Measurements from ENCODE around the gene POLR3H. TPM values are rescaled to one million over a fixed set of nuclear protein-coding genes. Genes with fewer than 3 reads are reported as not detected.

Gene POLR3H
- total and polyA plus RNA-seq, 7 donors, result 13.1 to 28.6 (median 18.4) TPM

DNA sequence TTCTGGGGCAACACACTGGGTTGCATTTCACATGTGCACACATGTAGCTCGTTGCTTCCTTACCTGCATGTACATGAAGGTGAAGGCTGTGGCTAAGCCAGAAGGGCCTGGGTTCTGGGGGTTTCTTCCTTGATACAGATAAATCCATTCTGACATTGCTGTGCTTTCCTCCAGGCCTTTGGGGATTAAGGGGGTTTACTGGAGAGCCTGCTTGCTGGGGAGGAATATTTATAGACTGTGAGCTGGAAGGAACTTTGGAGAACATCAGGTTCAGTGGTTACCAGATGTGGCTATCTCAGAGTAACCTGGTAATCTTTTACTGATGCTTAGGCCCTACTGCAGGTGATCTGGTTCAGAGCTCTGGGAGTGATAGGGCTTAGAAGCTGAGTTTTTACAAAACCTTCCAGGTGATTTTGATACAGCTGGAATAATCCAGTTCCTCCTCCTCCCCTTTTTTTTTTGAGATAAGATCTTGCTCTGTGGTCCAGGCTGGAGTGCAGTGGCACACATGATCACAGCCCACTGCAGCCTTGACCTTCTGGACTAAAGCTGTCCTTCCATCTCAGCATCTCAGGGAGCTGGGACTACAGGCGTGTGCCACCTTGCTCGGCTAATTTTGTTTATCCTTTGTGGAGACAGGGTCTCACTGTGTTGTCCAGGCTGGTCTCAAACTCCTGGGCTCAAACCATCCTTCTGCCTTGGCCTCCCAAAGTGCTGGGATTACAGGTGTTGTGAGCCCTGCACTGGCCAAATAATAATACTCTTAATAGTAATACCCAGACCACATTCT is 55.5 kb downstream of the POLR3H start:
- Histone ChIP-seq H3K36me3 (ENCODE audit: insufficient read depth in 1 of 2, low read depth in 1 of 2) (peaks cover 0 to 2% of the 10 kb centered on the region in 2 donors), H3K4me3 (no peak overlapping the region), H3K4me1 (peaks cover 71% of the 10 kb centered on the region), H3K27me3 (ENCODE audit: insufficient read depth in 3 of 3, low read length in 2 of 3) (no peaks in the 10 kb centered on the region), H3K9me3 (no peaks in the 10 kb centered on the region), H3K27ac (peak overlapping the region; percentile 63)
- DNase-seq (no peak), ATAC-seq (peak in 2 of 4 donors; percentile 43 to 62)
- TF ChIP-seq, protein P1, sequence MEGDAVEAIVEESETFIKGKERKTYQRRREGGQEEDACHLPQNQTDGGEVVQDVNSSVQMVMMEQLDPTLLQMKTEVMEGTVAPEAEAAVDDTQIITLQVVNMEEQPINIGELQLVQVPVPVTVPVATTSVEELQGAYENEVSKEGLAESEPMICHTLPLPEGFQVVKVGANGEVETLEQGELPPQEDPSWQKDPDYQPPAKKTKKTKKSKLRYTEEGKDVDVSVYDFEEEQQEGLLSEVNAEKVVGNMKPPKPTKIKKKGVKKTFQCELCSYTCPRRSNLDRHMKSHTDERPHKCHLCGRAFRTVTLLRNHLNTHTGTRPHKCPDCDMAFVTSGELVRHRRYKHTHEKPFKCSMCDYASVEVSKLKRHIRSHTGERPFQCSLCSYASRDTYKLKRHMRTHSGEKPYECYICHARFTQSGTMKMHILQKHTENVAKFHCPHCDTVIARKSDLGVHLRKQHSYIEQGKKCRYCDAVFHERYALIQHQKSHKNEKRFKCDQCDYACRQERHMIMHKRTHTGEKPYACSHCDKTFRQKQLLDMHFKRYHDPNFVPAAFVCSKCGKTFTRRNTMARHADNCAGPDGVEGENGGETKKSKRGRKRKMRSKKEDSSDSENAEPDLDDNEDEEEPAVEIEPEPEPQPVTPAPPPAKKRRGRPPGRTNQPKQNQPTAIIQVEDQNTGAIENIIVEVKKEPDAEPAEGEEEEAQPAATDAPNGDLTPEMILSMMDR (IDR thresholded peaks at IDR 0.05), result no peak
- intact Hi-C loops (cut with DNase I), result no loop called here
- 63 to 69% (median 65%) methylated on average over 3 of the region's 3 CpGs for WGBS, 3 donors

DNA sequence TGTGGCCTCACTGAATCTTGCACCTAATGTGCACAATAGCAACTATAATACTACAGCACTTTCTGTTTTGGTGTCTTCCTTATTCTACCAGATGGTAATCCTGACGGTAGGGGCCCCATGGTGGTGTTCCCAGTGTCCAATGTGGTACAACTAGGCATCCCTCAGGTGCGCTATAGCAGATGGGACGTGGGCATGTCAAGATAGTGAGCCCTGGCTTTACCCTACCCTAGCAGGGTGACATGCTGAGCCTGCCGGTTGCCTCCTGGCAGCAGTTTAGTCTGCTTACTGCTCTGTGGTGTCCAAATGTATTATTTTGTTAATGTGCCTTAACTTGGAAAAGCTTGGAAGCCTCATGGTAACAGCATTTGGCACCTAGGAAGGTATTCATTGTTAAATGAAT is 56.2 kb downstream of the POLR3H start:
- Histone ChIP-seq H3K4me1 (peaks cover 71% of the 10 kb centered on the region), H3K27ac (peak overlapping the region; percentile 63)

DNA sequence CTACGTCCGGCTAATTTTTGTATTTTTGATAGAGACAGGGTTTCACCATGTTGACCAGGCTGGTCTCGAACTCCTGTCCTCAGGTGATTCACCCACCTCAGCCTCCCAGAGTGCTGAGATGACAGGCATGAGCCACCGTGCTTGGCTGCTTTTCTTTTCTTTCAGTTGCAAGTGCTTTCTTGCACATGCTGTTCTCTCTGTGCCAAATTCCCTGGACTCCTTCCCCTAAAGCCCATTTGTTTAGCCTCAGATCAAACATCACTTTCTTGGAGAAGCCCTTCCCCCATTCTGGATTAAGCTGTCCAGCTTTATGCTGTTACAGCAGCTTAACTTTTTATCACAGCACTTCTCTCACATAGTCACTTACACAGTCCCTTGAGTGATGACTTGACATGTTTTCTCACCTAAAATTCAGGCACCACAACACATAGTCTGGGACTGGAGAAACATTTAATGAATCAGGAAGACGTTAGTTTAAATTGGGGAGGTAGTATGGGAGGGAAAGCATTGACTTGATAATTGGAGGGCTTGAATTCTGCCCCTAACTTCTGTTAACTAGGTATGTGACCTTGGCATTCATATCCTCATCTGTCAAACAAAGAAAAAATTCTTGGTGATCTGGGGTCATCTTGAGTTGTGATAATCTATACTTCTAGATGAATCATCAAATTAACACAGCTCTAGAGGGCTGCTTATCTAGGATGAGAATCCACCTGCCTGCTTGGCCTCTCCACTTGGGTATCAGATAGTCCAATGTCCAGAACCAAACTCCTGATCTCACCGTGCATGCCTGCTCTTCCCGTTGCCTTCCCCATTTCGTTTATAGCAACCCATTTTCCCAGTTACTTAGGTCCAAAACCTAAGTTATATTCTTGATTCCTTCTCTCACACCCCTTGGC is 57.0 kb downstream of the POLR3H start:
- H3K4me1 ChIP-seq, result peaks cover 79% of the 10 kb centered on the region
- H3K9me3 ChIP-seq, result no peaks in the 10 kb centered on the region
- intact Hi-C loops (cut with DNase I), result no loop called here
- ATAC-seq (peak in 3 of 4 donors; percentile 24 to 54 (median 30)), DNase-seq (no peak)
- H3K4me3 ChIP-seq, result no peak overlapping the region
- peaks cover 0 to 2% of the 10 kb centered on the region in 2 donors for H3K36me3 ChIP-seq (ENCODE audit: insufficient read depth in 1 of 2, low read depth in 1 of 2)
- 44 to 62% (median 50%) methylated on average over 8 of the region's 8 CpGs for WGBS, 3 donors
- H3K27me3 ChIP-seq (ENCODE audit: insufficient read depth in 3 of 3, low read length in 2 of 3), result no peaks in the 10 kb centered on the region
- H3K27ac ChIP-seq, result peak overlapping the region; percentile 63
- TF ChIP-seq, protein P1 (IDR thresholded peaks at IDR 0.05), result no peak

More for the DNA sequence above, 56.2 kb downstream of the POLR3H start:
- H3K36me3 ChIP-seq (ENCODE audit: insufficient read depth in 1 of 2, low read depth in 1 of 2), result peaks cover 0 to 2% of the 10 kb centered on the region in 2 donors
- no peak overlapping the region for H3K4me3 ChIP-seq
- DNase-seq, result no peak
- intact Hi-C loops (cut with DNase I), result no loop called here
- no peaks in the 10 kb centered on the region for H3K9me3 ChIP-seq
- ATAC-seq, result no peak
- 49 to 60% (median 51%) methylated on average over 4 of the region's 4 CpGs for WGBS, 3 donors
- H3K27me3 ChIP-seq (ENCODE audit: insufficient read depth in 3 of 3, low read length in 2 of 3), result no peaks in the 10 kb centered on the region
- TF ChIP-seq, protein P1 (IDR thresholded peaks at IDR 0.05), result no peak

DNA sequence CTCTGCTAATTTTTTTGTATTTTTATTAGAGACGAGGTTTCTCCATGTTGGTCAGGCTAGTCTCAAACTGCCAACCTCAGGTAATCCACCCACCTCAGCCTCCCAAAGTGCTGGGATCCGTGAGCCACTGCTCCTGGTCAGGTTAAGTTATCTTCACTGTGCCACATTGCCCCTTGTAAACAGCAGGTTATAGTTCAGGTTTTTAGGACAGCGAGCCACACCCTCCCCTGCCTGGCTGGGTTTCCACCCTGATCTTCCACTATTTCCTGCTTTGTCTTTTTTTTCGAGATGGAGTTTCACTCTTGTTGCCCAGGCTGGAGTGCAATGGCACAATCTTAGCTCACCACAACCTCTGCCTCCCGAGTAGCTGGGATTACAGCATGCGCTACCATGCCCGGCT is 59.2 kb downstream of the POLR3H start:
- TF ChIP-seq, protein P1 (IDR thresholded peaks at IDR 0.05), result no peak
- Histone ChIP-seq H3K36me3 (ENCODE audit: insufficient read depth in 1 of 2, low read depth in 1 of 2) (peaks cover 0 to 2% of the 10 kb centered on the region in 2 donors), H3K4me1 (peaks cover 87% of the 10 kb centered on the region), H3K27ac (peak overlapping the region; percentile 89), H3K9me3 (no peaks in the 10 kb centered on the region), H3K27me3 (ENCODE audit: insufficient read depth in 3 of 3, low read length in 2 of 3) (no peaks in the 10 kb centered on the region), H3K4me3 (no peak overlapping the region)
- DNase-seq, result peak in 1 of 2 donors; percentile 23
- 59 to 71% (median 62%) methylated on average over 7 of the region's 7 CpGs for WGBS, 3 donors
- intact Hi-C loops (cut with DNase I), result no loop called here
- ATAC-seq, result no peak

All from psoas muscle (tissue), 8 donors.